Activated CD4-positive, alpha-beta memory T cell treated with anti-CD3 and anti-CD28 coated beads, Interleukin-2, amount 10 ng/mL, durations not matched to agents 7 days and 5 days (primary cell): Measurements from ENCODE around the gene KAT8. TPM values are rescaled to one million over a fixed set of nuclear protein-coding genes. Genes with fewer than 3 reads are reported as not detected.

Experiments used
- total RNA-seq, 2 experiments: library from RNA; stranded (reverse); gene quantifications; one replicate each; pipeline ENCODE4 v1.2.3, GENCODE V29; 2021

Gene KAT8
- total RNA-seq, 2 experiments from 2014 or later, result 43.7 to 44.3 TPM

Other genes with a start within 250 kb of the KAT8 start
- gene BCL7C, start 223.6 kb upstream of the KAT8 start, total RNA-seq, result 10 to 100 TPM; 22.3 to 23.5 TPM
- gene CTF1, start 221.1 kb upstream of the KAT8 start, total RNA-seq, result under 1 TPM; 0.20 to 0.25 TPM
- gene FBXL19, start 194.1 kb upstream of the KAT8 start, total RNA-seq, result 10 to 100 TPM; 25.8 to 27.2 TPM
- gene ORAI3, start 168.6 kb upstream of the KAT8 start, total RNA-seq, result 10 to 100 TPM; 30.3 to 33.6 TPM
- 10 to 100 TPM; 18.8 to 20.3 TPM for gene SETD1A, start 159.9 kb upstream of the KAT8 start, total RNA-seq
- 1 to 10 TPM; 7.1 to 7.5 TPM for gene HSD3B7, start 132.5 kb upstream of the KAT8 start, total RNA-seq
- gene STX1B, start 107.0 kb upstream of the KAT8 start, total RNA-seq, result 1 to 10 TPM; 1.5 to 1.7 TPM
- 10 to 100 TPM; 67.2 to 70.0 TPM for gene STX4, start 84.1 kb upstream of the KAT8 start, total RNA-seq
- 10 to 100 TPM; 13.9 to 17.4 TPM for gene ZNF668, start 43.4 kb upstream of the KAT8 start, total RNA-seq
- gene ZNF646, start 43.2 kb upstream of the KAT8 start, total RNA-seq, result 10 to 100 TPM; 31.9 to 32.1 TPM
- 1 to 10 TPM; 4.7 to 4.9 TPM for gene PRSS53, start 28.7 kb upstream of the KAT8 start, total RNA-seq
- gene VKORC1, start 22.9 kb upstream of the KAT8 start, total RNA-seq, result 10 to 100 TPM; 66.0 to 66.1 TPM
- 10 to 100 TPM; 32.9 to 34.4 TPM for gene BCKDK, start 9.3 kb upstream of the KAT8 start, total RNA-seq
- gene PRSS8, start 18.1 kb downstream of the KAT8 start, total RNA-seq, result not detected
- under 1 TPM; 0.58 to 0.85 TPM for gene PRSS36, start 32.4 kb downstream of the KAT8 start, total RNA-seq
- gene FUS, start 62.5 kb downstream of the KAT8 start, total RNA-seq, result 100 to 1,000 TPM; 386 to 397 TPM
- 100 to 1,000 TPM in 1 of 2 experiments, 10 to 100 TPM in 1; 96.1 to 102 TPM for gene PYCARD, start 85.1 kb downstream of the KAT8 start, total RNA-seq
- under 1 TPM; 0.03 to 0.05 TPM for gene TRIM72, start 96.5 kb downstream of the KAT8 start, total RNA-seq
- not detected for gene PYDC1, start 99.5 kb downstream of the KAT8 start, total RNA-seq
- 10 to 100 TPM; 81.3 to 82.1 TPM for gene ITGAM, start 142.3 kb downstream of the KAT8 start, total RNA-seq
- gene ITGAX, start 237.5 kb downstream of the KAT8 start, total RNA-seq, result 10 to 100 TPM; 42.0 to 43.2 TPM